NCI-H2227 (cell line): Measurements from ENCODE around the gene CIDEB.

ENCODE experiments used
- DNase-seq: peaks from one replicate; lab custom pipeline; 2025; ENCODE audit not compliant: unreplicated experiment; lab: John Stamatoyannopoulos, UW

The CIDEB gene

DNA sequence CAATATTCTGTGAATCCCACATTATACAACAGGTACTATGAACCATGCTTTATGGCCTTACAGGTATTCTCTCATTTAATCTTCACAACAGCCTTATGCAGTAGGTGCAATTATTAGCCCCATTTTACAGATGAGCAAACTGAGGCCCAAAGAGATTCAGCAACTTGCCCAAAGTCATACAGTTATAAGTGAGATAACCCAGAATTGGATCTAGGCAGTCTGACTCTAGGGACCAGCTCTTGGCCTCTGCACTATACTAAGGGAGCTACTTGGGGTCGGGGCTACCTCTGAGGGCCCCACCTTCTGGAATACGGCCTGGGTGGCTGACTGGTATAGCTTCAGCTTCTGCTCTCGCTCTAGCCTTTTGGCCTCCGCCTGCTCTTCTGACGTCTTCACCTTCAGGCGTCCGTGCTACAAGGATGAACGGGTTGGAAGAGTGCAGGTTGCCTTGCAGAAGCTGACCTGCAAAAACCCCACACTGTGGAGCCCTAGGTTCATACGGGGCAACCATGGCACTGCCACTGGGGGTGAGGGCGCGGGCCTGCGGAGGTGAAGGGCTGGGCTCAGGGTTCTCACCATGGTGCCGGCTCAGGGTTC lies 37.1 kb downstream of the CIDEB start:
- DNase-seq = no peak

DNA sequence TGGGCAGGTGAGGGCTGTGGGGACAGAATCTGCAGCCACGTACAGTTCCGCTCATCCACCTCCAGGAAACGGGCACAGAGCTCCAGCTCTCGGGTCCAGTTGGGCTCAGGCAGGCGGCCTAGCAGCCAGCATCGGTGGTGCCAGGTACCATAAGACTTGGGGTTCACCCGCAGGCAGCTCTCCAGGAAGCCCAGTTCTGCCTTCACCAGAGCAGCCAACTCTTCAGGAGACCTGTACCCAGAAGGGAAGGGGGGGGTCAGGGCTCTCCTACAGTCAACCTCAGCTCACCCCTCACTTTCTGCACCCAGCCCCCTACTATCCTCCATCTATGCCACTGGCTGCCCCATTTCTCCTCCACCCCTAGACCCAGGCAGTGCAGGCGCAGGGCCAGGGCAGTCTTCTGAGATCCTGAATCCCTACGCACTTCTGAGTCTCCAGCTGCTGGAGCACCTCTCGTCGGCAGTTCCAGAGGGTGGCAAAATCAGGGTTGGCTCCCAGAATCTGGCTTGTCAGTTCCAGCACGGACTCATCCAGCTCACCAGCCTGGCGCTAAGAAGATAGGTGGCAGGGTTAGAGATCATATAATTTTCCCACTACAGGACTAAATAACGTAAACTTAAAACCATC lies 37.8 kb downstream of the CIDEB start:
- DNase-seq = no peak

DNA sequence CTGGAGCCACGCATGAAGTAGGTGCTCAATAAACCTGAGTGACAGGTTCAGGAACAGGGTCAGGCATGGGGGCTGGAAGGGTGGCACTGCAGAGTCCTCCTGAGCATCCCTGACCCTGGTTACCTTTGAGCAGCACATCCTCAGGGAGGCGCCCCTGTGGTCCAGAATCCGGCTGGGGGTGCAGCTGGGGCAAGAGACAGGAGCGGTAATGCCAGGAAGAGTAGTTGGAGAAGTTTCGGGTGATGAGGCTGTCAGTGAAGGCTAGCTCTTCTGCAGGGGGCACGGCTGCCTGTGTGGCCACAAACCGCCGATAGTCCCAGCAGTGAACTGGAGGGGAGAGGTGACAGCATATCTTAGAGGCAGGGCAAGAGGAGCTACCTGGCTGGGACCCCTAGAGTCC lies 38.4 kb downstream of the CIDEB start:
- DNase-seq = no peak

DNA sequence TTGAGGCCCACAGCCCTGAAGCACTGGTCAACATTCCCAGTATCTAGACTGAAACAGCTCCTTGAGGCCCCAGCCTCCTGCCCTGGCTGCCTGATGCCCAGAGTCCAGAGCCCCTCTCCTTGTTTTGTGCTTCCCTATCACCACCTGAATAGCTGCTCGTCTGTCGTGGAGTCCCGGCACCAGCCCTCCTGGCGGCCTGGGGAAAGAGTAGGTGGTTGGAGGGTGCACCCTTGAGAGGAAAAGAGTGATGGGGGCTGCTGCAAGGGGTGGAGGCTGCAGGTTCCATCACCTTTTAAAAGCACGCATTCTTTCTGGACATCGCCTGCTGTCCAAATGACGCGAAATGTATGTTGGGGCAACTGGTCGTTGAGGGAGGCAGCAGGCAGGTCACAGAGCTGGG lies 39.6 kb downstream of the CIDEB start:
- no peak for DNase-seq

DNA sequence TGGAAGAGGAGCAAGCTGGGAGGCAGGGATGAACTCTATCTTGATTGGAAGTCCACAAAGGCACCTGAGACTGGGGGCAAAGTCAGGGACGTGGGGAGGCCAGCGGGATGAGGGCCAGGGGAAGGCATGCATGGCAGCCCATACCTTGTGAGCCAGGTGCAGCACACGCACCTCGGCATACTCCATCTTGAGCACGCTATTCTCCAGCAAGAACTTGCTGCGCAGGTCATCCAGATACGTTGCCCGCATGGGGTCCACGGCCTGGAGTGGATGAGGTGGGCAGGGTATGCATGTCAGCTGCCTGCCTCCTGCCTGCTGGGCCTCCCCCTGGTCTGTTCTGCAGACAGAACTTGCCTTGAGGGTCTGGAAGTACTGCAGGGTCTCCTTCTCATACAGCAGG lies 40.3 kb downstream of the CIDEB start:
- no peak for DNase-seq

DNA sequence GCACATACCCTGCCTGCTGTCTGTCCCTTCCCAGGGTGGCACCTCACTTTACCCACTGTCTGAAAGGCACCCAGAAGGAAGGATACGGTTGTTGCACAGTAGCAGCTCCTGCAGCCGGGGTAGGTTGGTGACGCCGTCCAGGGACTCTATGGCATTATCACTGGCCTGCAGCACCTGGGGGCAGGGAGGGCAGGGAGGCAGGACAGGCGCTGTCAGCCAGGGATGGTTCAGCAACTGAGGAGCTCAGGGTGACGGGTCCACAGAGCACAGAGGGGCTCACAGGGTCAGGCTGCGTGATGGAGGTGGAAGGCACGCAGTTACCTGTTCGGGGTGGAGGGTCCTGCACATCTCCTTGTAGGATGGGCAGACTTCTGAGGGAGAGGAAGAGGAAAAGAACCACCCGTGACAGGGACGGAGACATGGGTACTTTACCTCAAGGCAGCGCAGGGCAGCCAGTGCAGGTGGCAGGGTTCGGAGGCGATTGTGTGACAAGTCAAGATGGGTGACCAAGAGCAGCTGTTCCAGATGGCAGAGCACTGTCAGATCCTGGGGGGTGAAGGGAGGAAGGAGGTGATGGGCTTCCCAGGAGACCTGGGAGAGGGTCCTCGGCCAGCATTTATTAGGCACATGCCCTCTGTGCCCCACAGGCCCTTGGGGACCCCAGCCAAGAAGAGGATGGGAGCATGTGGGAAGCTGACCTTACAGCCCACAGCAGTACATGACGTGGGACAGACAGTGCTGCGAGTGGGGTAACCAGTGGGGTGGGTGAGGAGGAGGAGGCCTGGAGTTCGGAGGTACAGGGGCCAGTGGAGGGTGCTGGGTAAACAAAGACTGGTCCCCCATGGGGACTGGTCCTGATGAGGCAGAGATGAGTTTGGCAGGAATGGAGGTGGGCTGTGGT lies 41.2 kb downstream of the CIDEB start:
- DNase-seq = no peak

DNA sequence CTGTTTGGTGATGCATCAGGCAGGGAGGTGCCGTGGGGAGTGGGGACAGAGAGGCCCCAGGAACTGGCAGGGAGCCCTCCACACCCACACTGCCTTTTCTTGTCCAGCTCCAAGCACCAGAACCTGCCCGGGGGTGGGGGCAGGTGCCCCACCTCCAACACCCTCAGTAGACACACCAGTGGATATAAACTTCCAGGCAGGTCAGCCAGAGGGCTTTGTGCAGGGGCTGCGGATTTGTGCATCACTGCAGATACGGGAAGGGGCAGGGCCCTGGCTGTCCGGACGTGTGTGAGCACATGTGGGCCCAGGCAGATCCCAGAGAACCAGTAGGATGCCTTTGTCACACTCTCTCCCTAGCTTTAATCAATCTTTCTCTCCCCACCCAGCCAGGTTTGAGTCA lies 43.5 kb downstream of the CIDEB start:
- no peak for DNase-seq

DNA sequence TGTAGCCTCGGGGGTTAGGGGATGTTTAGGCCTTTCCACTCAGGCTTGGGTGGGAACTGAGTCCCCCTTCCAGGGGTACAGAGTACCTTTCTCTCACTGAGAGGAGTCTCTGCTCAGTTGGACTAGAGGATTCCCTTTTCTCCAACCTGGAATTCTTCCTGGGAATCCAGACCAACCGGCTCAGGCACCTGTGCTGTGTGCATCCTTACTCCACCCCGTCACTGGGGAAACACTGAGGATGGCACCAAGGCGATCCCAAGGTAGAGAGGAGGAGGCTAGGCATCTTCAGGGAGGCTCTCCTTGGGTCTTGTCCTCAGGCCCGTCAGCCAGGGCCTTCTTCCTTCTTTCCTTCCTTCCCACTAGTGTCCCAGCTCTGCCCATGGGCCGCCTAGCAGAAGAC lies 43.9 kb downstream of the CIDEB start:
- DNase-seq = no peak

DNA sequence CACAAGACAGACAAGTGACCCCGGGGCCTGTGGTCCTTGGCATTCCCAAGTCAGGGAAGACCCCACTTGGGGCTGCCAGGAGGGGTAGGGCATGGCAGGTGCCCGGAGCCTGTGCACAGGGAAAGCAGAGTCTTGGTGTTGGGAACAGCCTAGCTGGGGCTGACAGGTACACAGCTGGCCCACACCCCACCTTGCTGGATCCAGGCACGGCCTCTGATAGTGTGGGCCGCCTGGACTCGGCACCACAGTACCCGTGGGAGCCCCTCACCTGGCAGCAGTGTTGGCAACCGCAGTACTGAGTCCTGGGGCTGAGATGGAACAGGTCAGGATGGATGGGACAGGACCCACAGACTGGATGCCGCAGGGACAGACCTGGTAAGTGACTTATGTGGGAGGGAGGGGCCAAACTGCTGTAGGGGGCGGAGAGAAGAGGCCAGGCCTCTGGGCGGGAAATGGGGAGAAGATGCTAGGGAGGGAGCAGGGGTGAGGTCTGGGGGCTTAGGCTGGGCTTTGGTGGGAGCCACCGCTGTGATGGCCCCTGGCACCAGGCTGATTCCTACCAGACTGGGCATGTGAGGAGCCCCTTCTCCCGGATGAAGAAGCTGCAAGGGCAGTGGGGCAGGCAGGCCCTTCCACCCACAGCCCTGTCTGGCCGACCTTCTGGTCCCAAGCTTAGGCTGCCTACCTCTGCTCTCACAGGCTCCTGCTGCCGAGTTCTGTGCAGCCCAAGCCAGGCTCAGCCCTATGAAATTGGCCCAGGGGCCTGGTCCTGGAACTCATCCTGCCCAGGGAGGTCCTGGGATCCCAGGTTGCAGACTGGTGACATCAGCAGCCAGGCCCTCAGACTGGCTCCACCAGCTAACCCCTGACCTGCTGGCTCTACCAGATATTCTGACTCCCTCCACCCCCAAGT lies 44.7 kb downstream of the CIDEB start, which contains the start of gene TGM1:
TGM1 (minus strand) TSS at position 357 of the 913 bp plus-strand sequence. CDS start 825 bp downstream, outside the sequence.
- DNase-seq = no peak

DNA sequence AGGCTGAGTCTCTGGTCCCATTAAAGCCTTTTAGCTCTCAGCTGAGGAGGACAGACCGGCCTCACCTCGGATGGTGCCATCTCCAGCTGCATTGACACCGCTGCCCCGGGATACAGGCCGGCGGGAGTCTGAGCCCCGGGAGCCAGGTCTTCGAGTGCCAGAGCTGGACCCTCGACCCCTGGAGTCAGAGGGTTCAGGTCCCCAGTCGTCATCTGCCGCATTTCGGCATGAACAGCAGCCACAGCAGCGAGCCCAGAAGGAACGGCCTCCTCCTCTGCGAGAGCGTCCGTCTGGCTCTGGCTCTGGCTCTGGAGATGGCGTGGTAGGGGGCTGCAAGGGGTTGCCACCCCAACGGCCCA lies 45.8 kb downstream of the CIDEB start:
- no peak for DNase-seq

DNA sequence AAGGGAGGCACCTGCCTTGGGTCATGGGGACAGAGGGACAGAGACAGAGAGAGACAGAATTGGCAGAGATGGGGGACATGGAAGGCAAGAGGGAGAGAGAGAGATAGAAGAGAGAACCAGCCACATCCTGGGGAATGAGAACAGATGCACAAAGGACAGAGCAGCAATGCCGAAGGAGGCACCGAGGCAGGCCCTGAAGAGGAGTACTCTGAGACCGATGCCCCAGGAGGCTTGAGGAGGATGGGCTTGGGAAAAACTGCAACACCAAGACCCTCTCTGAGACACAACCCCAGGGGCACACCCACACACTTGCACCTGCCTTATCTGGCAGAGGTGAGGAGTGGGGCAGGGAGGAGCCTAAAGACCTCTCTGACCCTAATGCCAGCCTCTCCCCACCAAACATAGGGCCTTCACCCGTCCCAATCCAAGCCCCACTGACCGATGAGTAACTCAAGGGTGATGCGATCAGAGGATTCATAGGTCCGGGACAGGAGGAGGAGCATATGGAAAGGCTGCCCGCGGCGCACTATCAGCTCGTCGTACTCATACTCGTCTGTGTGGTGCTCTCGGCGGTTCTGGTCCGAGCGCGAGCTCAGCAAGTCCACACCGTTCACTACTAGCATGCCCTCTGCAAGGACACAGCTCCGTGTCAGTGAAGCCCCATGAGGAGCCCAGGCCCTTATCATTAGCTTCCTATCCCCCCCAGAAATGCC lies 46.4 kb downstream of the CIDEB start:
- DNase-seq = no peak

DNA sequence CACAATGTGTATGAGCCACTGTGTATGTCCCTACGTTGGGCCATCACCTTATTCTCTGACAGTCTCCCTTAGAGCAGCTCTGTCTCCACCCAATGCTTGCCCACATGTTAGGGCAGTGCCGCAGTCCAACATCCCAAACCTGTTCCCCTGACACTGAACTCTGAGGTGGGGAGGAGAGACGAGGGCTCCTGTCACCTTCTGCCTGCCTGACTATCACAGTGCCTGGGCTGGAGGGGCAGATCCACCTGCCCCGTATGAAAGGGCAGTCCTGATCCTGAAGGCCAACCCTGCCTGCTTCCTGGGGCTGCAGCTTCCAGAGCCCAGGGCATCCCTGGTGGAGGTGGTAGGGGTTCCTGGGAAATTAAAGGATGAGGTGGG lies 47.0 kb downstream of the CIDEB start:
- DNase-seq = no peak

DNA sequence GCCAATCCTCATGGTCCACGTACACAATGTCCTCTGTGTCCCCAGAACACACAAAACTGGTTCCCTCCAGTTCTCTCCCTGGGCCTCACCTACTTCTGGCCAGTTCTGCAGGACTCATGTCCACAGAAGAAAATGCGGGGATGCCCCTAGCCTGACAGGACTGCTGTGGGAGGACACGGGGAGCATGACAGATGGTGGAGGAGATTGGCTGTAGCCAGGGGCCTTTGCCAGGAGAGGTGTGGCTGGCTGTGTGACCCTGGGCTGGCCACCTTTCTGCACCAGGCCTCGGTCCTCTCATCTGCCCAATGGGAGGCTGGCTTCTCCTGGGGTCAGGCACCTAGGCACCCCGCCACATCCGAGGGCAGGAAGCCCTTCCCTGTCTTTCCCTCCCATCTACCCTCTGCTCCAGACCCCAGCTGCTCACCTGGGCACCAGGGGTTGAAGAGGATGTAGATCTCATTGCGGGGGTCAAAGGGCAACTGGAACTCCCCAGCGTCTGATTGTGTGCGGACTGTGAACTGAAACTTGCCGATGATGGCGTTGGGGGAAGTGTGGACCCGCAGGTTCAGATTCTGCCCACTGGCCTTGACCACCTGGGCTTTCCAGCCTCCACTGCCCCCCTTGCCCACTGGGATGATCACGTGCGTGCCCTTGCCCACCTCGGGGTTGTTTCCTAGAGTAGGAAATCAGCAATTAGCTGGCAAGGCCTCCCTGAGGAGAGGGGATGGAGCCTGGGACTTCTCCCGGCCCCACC lies 47.6 kb downstream of the CIDEB start:
- DNase-seq = no peak

DNA sequence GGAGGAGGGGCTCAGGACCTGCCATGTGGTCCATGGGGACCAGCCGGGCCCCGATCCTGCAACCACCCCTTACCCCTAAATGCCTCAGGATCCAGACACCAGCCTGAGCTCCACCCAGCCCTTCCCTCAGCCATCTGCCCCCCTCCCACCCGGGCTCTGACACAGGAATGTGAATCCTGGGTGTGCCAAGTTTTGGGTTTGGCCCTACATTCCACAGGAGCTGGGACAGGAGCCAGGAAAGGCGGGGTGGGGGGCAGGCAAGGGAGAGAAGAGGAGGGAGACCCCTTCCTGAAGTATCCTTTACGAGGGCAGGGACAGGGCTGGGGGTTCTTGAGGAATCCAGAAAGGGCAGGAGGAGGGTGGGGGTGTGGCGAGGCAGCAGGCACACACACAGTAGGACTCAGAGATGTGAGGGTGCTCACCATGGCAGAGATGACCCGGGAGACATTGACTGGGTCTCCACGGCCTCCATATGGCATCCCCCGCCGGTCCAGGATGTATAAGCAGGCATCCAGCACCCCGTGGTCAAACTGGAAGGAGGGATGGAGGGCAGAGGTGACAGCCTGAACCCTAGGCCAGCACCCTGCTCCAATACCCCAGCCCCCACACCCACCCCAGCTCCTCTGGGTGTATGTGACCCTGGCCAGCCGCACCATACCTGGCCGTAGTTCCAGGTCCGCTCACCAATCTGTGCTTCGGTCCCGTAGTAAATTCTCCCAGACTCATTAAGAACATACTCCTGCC lies 48.3 kb downstream of the CIDEB start:
- DNase-seq = no peak

DNA sequence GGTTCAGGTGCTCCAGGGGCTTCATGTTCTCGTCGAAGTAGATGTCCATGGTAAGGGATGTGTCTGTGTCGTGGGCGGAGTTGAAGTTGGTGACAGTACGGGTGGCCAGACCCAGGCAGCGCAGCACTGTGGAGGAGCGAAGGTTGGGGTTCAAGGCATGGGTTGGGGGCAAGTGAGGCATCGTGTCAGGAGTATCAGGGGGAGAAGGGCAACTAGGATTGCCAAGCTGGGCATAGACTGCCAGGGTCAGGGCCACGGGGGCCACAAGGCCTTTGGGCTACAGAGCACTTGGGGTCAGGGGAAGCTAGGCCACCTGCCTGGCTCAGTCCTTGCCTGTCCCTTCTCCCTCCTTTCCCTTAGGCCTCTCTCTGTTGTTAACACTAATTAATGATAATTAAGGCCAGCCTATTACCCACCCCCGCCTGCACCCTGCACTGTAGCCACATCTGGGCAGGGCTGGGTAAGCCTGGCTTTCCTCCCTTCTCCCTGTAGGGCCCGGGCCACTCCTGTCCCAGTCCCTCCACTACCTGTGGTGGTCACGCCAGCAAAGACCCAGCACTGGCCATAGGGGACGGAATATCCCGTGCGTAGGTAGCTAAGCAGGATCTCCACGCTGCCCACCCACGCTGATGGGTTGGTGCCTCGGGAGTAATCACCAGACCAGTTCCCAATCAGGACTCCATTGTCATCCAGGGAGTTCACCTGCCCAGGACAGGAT lies 49.1 kb downstream of the CIDEB start:
- DNase-seq = no peak

DNA sequence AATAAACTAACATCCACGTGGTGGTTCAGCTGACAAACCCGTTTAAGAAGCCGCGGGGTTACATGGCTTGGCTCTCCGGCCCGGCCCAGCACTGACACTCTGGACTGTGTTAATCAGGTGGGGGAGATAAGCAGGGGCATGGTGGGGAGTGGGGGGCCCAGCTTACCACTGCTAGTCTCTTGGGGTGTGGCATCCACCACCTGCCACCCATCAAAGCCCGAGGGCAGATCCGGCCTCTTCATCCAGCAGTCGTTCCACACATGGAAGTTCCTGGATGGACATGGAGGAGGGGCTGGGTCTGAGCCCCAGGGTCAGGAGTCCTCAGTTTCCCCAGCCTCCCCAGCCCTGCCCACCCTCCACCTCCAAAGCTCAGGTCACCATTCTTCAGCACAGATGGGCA lies 49.7 kb downstream of the CIDEB start:
- no peak for DNase-seq

DNA sequence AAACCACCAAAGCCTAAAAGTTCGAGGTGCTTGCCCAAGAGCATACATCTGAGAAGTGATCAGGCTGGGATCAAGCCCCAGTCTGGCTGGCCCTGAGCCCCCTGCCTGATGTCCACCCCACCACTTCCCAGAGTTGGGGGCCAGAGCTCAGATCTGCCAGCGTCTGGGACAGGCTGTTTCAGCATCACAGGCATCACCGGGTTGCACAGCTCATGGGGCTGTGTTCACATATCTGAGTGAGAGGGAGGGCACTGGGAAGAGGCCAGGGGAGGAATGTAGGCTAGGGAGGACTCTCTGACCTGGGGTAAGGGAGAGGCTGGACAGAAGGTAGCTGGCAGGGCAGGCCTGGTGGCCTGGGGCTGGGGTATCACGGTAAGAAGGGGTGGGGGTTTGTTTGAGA lies 50.8 kb downstream of the CIDEB start:
- no peak for DNase-seq

DNA sequence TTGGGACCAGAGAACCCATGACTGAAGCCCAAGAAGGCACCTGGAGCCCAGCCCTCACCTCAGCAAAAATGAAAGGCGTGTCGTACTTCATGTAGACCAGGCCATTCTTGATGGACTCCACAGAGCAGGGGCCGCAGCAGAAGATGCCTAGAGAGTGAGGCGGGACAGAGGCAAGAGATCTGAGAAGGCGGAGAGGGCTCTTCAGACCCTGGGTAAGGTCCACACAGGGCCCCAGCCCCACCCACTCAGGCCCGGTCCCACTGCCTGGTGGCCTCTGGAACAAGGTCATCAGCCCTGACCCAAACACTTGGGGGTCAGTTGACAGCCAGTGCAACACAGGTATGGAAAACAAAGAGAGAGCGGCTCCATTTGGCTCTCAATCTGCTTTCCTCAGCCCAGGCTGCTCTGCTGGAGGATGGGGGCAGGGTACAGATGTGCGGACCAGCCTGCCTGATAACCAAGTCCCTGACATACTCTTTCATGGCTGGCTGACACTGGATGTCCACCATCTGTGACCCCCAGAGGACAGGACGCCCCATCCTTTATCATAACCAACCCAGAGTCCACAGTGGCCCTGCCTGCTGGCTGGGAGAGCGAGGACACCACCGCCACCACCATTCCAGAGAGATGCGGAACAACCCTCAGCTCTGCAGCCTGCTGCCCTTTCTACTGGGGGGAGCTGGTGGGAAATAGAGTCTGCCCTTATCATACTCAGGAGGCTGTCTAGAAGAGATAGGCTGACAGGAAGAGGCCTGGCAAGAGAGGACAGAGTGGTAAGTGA lies 51.7 kb downstream of the CIDEB start:
- no peak for DNase-seq
